Adipocyte (in vitro differentiated cells): ENCODE results near the gene TCERG1.

ENCODE experiments used
- DNase-seq: peaks from one replicate; pipeline ENCODE4 v3.0.0-alpha.2; 2015; ENCODE audit warnings: low read depth
- H3K27me3 ChIP-seq: replicated peaks from 2 replicates; pipeline ENCODE4 v1.7.0; 2013; ENCODE audit warnings: mild to moderate bottlenecking, low read length, moderate library complexity; ENCODE audit not compliant: control insufficient read depth, insufficient read depth
- H3K36me3 ChIP-seq: 2 replicates; pipeline ENCODE4 v1.7.0; 2013; ENCODE audit warnings: low read length, mild to moderate bottlenecking, moderate library complexity; ENCODE audit not compliant: control insufficient read depth, insufficient read depth, severe bottlenecking
- H3K4me1 ChIP-seq: 2 replicates; pipeline ENCODE4 v1.7.0; 2013; ENCODE audit warnings: mild to moderate bottlenecking, low read length, moderate library complexity; ENCODE audit not compliant: control insufficient read depth, insufficient read depth
- H3K4me3 ChIP-seq: 2 replicates; pipeline ENCODE4 v1.7.0; 2013; ENCODE audit warnings: mild to moderate bottlenecking, low read length, moderate library complexity
- H3K9ac ChIP-seq: 2 replicates; pipeline ENCODE4 v1.7.0; 2013; ENCODE audit warnings: mild to moderate bottlenecking, low read length, moderate library complexity
- H3K9me3 ChIP-seq: 2 replicates; pipeline ENCODE4 v1.7.0; 2013; ENCODE audit warnings: mild to moderate bottlenecking, low read length, moderate library complexity; ENCODE audit not compliant: control insufficient read depth

The TCERG1 gene

GRCh38 chr5:146458894-146459293, 11.8 kb downstream of the TCERG1 start:
- peaks cover 65% of the 10 kb centered on the region for H3K36me3 ChIP-seq

GRCh38 chr5:146461319-146461718, 14.2 kb downstream of the TCERG1 start:
- Histone ChIP-seq H3K4me1 (peaks cover 14% of the 10 kb centered on the region), H3K9me3 (no peaks in the 10 kb centered on the region), H3K9ac (no peak overlapping the region), H3K36me3 (peaks cover 67% of the 10 kb centered on the region), H3K4me3 (no peak overlapping the region), H3K27me3 (no peaks in the 10 kb centered on the region)
- DNase-seq: peak; percentile 23

More at GRCh38 chr5:146458894-146459293, 11.8 kb downstream of the TCERG1 start:
- no peaks in the 10 kb centered on the region for H3K9me3 ChIP-seq
- H3K27me3 ChIP-seq: no peaks in the 10 kb centered on the region
- no peak overlapping the region for H3K4me3 ChIP-seq
- H3K4me1 ChIP-seq: peaks cover 14% of the 10 kb centered on the region
- no peak for DNase-seq
- no peak overlapping the region for H3K9ac ChIP-seq

- Histone ChIP-seq H3K4me1 (peaks cover 21% of the 10 kb centered on the region), H3K36me3 (peaks cover 60% of the 10 kb centered on the region), H3K9ac (no peak overlapping the region), H3K9me3 (no peaks in the 10 kb centered on the region), H3K27me3 (no peaks in the 10 kb centered on the region), H3K4me3 (no peak overlapping the region)
- no peak for DNase-seq
Measured at GRCh38 chr5:146463446-146463845, 16.3 kb downstream of the TCERG1 start.

- peak; percentile 68 for DNase-seq
- Histone ChIP-seq H3K4me3 (no peak overlapping the region), H3K9me3 (no peaks in the 10 kb centered on the region), H3K4me1 (peaks cover 11% of the 10 kb centered on the region), H3K27me3 (no peaks in the 10 kb centered on the region), H3K9ac (peak overlapping the region; percentile 34), H3K36me3 (peaks cover 56% of the 10 kb centered on the region)
Measured at GRCh38 chr5:146466521-146467349, 19.6 kb downstream of the TCERG1 start.

- Histone ChIP-seq H3K4me3 (no peak overlapping the region), H3K27me3 (no peaks in the 10 kb centered on the region), H3K9me3 (no peaks in the 10 kb centered on the region), H3K4me1 (peaks cover 8% of the 10 kb centered on the region), H3K36me3 (peaks cover 62% of the 10 kb centered on the region), H3K9ac (no peak overlapping the region)
- DNase-seq: no peak
Measured at GRCh38 chr5:146467760-146468159, 20.6 kb downstream of the TCERG1 start.

- no peaks in the 10 kb centered on the region for H3K27me3 ChIP-seq
- H3K9me3 ChIP-seq: no peaks in the 10 kb centered on the region
- peaks cover 85% of the 10 kb centered on the region for H3K36me3 ChIP-seq
- no peaks in the 10 kb centered on the region for H3K4me1 ChIP-seq
- no peak overlapping the region for H3K9ac ChIP-seq
- no peak overlapping the region for H3K4me3 ChIP-seq
- DNase-seq: no peak
Measured at GRCh38 chr5:146474065-146474464, 26.9 kb downstream of the TCERG1 start.

GRCh38 chr5:146475190-146475780, 28.2 kb downstream of the TCERG1 start:
- Histone ChIP-seq H3K36me3 (peaks cover 83% of the 10 kb centered on the region), H3K4me3 (no peak overlapping the region), H3K9me3 (no peaks in the 10 kb centered on the region), H3K9ac (no peak overlapping the region), H3K27me3 (no peaks in the 10 kb centered on the region), H3K4me1 (no peaks in the 10 kb centered on the region)
- no peak for DNase-seq

- Histone ChIP-seq H3K36me3 (peaks cover 83% of the 10 kb centered on the region), H3K4me3 (no peak overlapping the region), H3K27me3 (no peaks in the 10 kb centered on the region), H3K9me3 (no peaks in the 10 kb centered on the region), H3K9ac (no peak overlapping the region), H3K4me1 (no peaks in the 10 kb centered on the region)
- DNase-seq: no peak
Measured at GRCh38 chr5:146475906-146476305, 28.8 kb downstream of the TCERG1 start.

GRCh38 chr5:146482775-146483174, 35.6 kb downstream of the TCERG1 start:
- H3K36me3 ChIP-seq: peaks cover 91% of the 10 kb centered on the region
- no peak overlapping the region for H3K4me3 ChIP-seq
- no peak overlapping the region for H3K9ac ChIP-seq
- H3K4me1 ChIP-seq: no peaks in the 10 kb centered on the region
- H3K27me3 ChIP-seq: no peaks in the 10 kb centered on the region
- H3K9me3 ChIP-seq: no peaks in the 10 kb centered on the region
- DNase-seq: no peak

GRCh38 chr5:146484714-146485391, 37.7 kb downstream of the TCERG1 start:
- H3K9ac ChIP-seq: no peak overlapping the region
- H3K4me3 ChIP-seq: no peak overlapping the region
- H3K36me3 ChIP-seq: peaks cover 92% of the 10 kb centered on the region
- H3K9me3 ChIP-seq: no peaks in the 10 kb centered on the region
- no peaks in the 10 kb centered on the region for H3K4me1 ChIP-seq
- H3K27me3 ChIP-seq: no peaks in the 10 kb centered on the region
- DNase-seq: no peak

GRCh38 chr5:146490089-146490843, 43.1 kb downstream of the TCERG1 start:
- Histone ChIP-seq H3K27me3 (no peaks in the 10 kb centered on the region), H3K4me3 (no peak overlapping the region), H3K9ac (no peak overlapping the region), H3K9me3 (no peaks in the 10 kb centered on the region), H3K36me3 (peaks cover 69% of the 10 kb centered on the region), H3K4me1 (no peaks in the 10 kb centered on the region)
- DNase-seq: no peak
